Calu3 (cell line): ENCODE measurements around the gene LLGL1. TPM values are rescaled to one million over a fixed set of nuclear protein-coding genes. Genes with fewer than 3 reads are reported as not detected.

Experiments
- BruUV-seq: library from RNA; stranded (reverse); fragments of 400-500 nt; replicated peaks from 2 replicates; lab custom pipeline; 2021; lab: Mats Ljungman, UMichigan
- CTCF ChIA-PET: fragments of 300-600 bp; sonication (Branson Sonifier 250); formaldehyde crosslinking; loops from one replicate; lab custom pipeline; 2022; ENCODE audit warnings: antibody characterized with exemption; lab: Charles Lee
- DNase-seq: peaks from one replicate; pipeline ENCODE4 v3.0.0; 2022
- H3K27ac Mint-ChIP-seq: one replicate; pipeline ENCODE4 v1.8.0; 2022; ENCODE audit warnings: mixed read lengths; ENCODE audit not compliant: unreplicated experiment
- H3K27me3 Mint-ChIP-seq: one replicate; pipeline ENCODE4 v1.8.0; 2022; ENCODE audit warnings: mixed read lengths; ENCODE audit not compliant: unreplicated experiment
- H3K36me3 Mint-ChIP-seq: one replicate; pipeline ENCODE4 v1.8.0; 2022; ENCODE audit warnings: mild to moderate bottlenecking, moderate library complexity, mixed read lengths; ENCODE audit not compliant: insufficient read depth, unreplicated experiment
- H3K4me1 Mint-ChIP-seq: one replicate; pipeline ENCODE4 v1.8.0; 2022; ENCODE audit warnings: mild to moderate bottlenecking, low read depth, mixed read lengths; ENCODE audit not compliant: unreplicated experiment
- H3K4me3 Mint-ChIP-seq: one replicate; pipeline ENCODE4 v1.8.0; 2022; ENCODE audit warnings: mild to moderate bottlenecking, low read depth, moderate library complexity, mixed read lengths; ENCODE audit not compliant: unreplicated experiment
- H3K9me3 Mint-ChIP-seq: one replicate; pipeline ENCODE4 v1.8.0; 2022; ENCODE audit warnings: low read depth, mixed read lengths; ENCODE audit not compliant: unreplicated experiment
- intact Hi-C: fragments of 100-400 bp; cut with micrococcal nuclease; formaldehyde crosslinking; loops from one replicate; pipeline ENCODE4 v1.10.0; 2022; ENCODE audit not compliant: unreplicated experiment
- total RNA-seq: library from RNA; stranded (reverse); gene quantifications from 2 replicates; pipeline ENCODE4 v1.2.3, GENCODE V29; 2022
- TF ChIP-seq, protein P1 (sequence below): fragments of 200-600 bp; IDR thresholded peaks from one replicate; pipeline ENCODE4 v1.8.0; 2022; ENCODE audit warnings: antibody characterized with exemption; ENCODE audit not compliant: unreplicated experiment

Gene LLGL1
- total RNA-seq, 1 experiment from 2014 or later, result 10.0 TPM

DNA sequence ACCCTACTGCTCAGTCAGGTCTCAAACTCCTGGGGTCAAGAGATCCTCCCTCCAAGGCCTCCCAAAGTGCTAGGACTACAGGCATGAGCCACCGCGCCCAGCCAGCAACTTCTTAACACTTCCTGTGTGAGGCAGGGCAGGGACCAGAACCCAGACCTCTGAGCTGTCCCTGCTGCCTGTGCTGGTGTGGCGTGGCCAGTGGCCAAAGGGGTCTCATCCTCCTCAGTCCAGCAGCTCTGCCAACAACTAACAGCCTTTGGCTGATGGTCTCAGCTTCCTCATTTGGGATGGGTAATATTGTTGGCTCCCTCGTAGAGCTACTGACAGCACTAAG lies 1.4 kb upstream of the LLGL1 start:
- CTCF ChIA-PET, result no interaction called here
- Mint-ChIP-seq H3K27me3 (no peaks in the 10 kb centered on the region), H3K4me3 (no peak overlapping the region), H3K9me3 (no peaks in the 10 kb centered on the region), H3K4me1 (no peaks in the 10 kb centered on the region), H3K27ac (no peak overlapping the region), H3K36me3 (peaks cover 15% of the 10 kb centered on the region)
- TF ChIP-seq, protein P1, sequence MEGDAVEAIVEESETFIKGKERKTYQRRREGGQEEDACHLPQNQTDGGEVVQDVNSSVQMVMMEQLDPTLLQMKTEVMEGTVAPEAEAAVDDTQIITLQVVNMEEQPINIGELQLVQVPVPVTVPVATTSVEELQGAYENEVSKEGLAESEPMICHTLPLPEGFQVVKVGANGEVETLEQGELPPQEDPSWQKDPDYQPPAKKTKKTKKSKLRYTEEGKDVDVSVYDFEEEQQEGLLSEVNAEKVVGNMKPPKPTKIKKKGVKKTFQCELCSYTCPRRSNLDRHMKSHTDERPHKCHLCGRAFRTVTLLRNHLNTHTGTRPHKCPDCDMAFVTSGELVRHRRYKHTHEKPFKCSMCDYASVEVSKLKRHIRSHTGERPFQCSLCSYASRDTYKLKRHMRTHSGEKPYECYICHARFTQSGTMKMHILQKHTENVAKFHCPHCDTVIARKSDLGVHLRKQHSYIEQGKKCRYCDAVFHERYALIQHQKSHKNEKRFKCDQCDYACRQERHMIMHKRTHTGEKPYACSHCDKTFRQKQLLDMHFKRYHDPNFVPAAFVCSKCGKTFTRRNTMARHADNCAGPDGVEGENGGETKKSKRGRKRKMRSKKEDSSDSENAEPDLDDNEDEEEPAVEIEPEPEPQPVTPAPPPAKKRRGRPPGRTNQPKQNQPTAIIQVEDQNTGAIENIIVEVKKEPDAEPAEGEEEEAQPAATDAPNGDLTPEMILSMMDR, result no peak
- no peak for DNase-seq
- intact Hi-C loops, result loop anchor here (10.0 kb wide), 1 partner anchor 79 kb away; no protein-coding TSS in a partner anchor
- BruUV-seq, result no TSS peak

DNA sequence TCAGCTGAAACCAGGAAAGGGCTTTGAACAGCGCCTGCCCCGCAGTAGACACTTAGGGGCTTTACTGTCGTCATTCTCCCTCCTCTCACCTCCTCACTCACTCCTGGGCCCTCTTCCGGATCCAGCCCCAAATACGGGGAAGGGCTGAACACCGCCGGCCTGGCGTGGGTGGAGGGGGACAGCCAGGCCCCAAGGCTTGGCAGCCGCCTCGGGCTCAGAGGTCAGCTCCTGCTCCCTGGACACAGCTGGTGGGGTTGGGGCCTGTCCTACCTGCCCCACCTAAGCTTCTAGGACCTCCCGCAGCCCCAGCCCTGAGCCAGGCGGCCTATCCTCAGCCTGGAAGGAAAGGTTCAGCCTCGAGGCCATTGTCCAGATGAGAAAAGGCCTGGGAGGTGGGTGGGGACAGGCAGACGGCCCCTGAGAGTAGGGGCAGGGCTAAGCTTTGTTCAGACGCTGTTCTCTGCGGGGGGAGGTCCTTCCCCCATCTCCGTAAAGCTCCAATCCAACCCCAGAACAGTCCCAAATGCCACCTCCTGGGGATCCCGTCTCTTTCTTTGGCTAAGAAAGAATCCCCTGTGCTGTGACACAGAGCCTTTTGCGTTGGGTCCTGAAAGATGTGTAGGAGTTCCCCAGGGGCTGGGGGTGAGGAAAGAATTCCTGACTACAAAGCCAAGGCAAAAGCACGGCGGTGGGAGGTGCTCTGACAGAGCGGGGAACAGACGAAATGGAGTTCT lies 881 bp upstream of the LLGL1 start:
- Mint-ChIP-seq H3K27ac (no peak overlapping the region), H3K4me1 (no peaks in the 10 kb centered on the region), H3K9me3 (no peaks in the 10 kb centered on the region), H3K27me3 (no peaks in the 10 kb centered on the region), H3K36me3 (peaks cover 15% of the 10 kb centered on the region), H3K4me3 (peak overlapping the region; percentile 87)
- no TSS peak for BruUV-seq
- TF ChIP-seq, protein P1, result no peak
- no peak for DNase-seq
- intact Hi-C loops, result loop anchor here (10.0 kb wide), 1 partner anchor 80 kb away; no protein-coding TSS in a partner anchor
- CTCF ChIA-PET, result no interaction called here

DNA sequence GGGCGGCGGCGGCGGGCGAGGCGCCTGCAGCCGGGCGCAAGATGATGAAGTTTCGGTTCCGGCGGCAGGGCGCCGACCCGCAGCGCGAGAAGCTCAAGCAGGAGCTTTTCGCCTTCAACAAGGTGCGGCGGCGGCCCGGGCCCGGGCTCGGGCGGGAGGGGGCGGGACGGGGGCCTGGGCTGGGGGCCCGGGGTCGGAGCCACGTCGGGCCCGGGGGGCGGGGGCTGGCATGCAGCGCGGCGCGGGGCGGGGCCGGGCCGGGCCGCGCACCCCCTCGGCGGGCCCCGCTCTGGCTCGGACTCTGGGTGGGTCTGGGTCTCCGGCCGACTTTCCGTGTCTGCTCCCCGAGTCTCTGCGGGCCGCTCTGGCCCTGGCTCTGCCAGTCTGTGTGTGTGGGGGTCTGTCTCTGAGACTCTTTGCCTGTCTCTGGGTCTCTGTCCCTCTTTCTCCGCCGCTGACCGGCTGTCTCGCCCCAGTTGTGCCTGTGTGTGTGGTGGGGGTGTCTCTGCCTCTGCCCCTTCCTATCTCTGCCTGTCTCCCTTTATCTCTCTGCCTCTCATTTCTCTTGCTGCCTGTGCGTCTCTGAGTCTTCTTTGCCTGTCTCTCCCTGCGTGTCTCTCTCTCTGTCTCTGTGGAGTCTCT lies 328 bp downstream of the LLGL1 start:
- peak overlapping the region; percentile 81 for H3K27ac Mint-ChIP-seq
- DNase-seq, result no peak
- no TSS peak for BruUV-seq
- TF ChIP-seq, protein P1, result no peak
- peak overlapping the region; percentile 87 for H3K4me3 Mint-ChIP-seq
- H3K4me1 Mint-ChIP-seq, result no peaks in the 10 kb centered on the region
- CTCF ChIA-PET, result no interaction called here
- intact Hi-C loops, result loop anchor here (10.0 kb wide), 1 partner anchor 81 kb away; no protein-coding TSS in a partner anchor
- H3K9me3 Mint-ChIP-seq, result no peaks in the 10 kb centered on the region
- H3K27me3 Mint-ChIP-seq, result no peaks in the 10 kb centered on the region
- peaks cover 15% of the 10 kb centered on the region for H3K36me3 Mint-ChIP-seq

DNA sequence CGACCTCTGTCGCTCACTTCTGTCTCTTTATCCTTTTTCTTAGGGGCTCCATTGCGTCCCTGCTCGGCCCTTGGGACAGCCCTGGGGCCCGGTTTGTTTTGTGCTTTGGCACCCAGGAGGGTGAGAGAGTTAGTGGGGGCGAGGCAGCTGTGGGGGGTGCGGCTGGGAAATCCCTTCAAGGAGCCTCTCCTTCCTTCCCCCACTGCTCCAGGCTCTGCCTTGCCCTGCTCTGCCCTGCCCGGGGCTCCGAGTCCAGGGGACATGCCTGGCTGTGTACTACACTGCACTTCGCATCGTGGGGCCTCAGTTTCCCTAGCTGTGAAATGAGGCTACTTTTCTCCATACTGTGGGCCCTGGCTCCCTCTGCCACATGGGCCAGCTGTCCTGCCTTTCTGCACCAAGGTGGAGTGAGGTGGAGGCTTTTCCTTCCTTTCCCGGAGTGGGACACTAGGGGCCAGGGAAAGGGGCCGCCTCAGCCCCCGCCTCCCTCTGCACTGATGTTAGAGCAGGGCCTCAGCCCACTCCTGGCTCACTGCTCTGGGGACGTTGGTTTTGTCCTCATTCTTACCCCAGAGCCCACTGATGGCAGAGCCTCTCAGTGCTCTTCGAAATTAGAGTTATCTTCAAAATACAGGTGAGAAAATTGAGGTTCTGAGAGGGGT lies 980 bp downstream of the LLGL1 start:
- Mint-ChIP-seq H3K4me1 (no peaks in the 10 kb centered on the region), H3K9me3 (no peaks in the 10 kb centered on the region), H3K4me3 (peak overlapping the region; percentile 87), H3K36me3 (peaks cover 15% of the 10 kb centered on the region), H3K27me3 (no peaks in the 10 kb centered on the region), H3K27ac (peak overlapping the region; percentile 81)
- TF ChIP-seq, protein P1, result no peak
- intact Hi-C loops, result loop anchor here (10.0 kb wide), 1 partner anchor 82 kb away; no protein-coding TSS in a partner anchor
- CTCF ChIA-PET, result no interaction called here
- DNase-seq, result no peak
- BruUV-seq, result no TSS peak
